ENCODE results near the gene FGF3.

GRCh38 chr11:69864686-69865661 is 45.8 kb upstream of the FGF3 start:
- no peak for TF ChIP-seq CTCF (IDR thresholded peaks at IDR 0.05)
- no peak for TF ChIP-seq POLR2AphosphoS5 (IDR thresholded peaks at IDR 0.05)

Measured in stomach (tissue), 4 donors.